C4-2B (cell line): ENCODE data around the gene PTGR1.

Experiments
- ZFX ChIP-seq: fragments of 450-650 bp; IDR thresholded peaks from 2 replicates; pipeline ENCODE4 v1.6.1; 2017
- TF ChIP-seq, protein P1 (sequence below): fragments of 450-650 bp; conservative IDR thresholded peaks from 2 replicates; pipeline ENCODE4 v1.5.1; 2017; ENCODE audit warnings: mild to moderate bottlenecking

DNA sequence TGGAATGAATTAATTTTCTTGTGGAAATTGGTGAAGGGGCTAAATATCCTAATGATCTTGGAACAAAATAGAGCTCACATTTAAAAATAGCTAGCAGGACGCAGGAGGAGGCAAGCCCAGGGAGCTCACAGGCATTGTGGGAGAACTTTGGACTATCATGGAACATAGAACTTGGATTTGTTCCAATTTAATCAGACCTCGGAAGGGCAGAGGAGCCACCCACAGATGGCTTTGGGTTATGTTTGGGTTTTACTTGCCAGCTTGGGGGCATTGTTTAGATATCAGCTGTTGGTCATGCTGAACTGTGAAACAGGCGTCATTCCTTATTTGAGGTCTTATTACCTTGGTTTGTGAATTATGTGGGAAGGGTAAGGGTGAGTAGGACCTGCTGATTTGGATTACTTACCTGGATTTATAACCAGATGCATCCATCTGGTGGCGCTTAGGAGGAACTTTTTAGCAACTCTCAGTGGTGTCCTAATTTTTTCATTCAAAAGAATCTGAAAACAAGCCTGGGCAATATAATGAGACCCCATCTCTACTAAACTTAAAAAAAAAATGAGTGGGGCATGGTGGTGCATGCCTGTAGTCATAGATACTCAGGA lies 14.1 kb upstream of the PTGR1 start:
- TF ChIP-seq, protein P1, sequence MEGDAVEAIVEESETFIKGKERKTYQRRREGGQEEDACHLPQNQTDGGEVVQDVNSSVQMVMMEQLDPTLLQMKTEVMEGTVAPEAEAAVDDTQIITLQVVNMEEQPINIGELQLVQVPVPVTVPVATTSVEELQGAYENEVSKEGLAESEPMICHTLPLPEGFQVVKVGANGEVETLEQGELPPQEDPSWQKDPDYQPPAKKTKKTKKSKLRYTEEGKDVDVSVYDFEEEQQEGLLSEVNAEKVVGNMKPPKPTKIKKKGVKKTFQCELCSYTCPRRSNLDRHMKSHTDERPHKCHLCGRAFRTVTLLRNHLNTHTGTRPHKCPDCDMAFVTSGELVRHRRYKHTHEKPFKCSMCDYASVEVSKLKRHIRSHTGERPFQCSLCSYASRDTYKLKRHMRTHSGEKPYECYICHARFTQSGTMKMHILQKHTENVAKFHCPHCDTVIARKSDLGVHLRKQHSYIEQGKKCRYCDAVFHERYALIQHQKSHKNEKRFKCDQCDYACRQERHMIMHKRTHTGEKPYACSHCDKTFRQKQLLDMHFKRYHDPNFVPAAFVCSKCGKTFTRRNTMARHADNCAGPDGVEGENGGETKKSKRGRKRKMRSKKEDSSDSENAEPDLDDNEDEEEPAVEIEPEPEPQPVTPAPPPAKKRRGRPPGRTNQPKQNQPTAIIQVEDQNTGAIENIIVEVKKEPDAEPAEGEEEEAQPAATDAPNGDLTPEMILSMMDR: no peak
- no peak for TF ChIP-seq ZFX
